Islet precursor cell (in vitro differentiated cells): ENCODE data around the gene ASPG.
"Not testable (repeated sequence)": the region's sequence is repeated elsewhere in the genome, so short reads cannot be mapped to it uniquely, and the experiment has no call there.

Experiments
- DNase-seq: peaks from one replicate; pipeline ENCODE4 v3.0.0-alpha.2; 2018

Gene ASPG

GRCh38 chr14:104150136-104151025, 64.9 kb downstream of the ASPG start:
- peak; percentile 97 for DNase-seq

DNA sequence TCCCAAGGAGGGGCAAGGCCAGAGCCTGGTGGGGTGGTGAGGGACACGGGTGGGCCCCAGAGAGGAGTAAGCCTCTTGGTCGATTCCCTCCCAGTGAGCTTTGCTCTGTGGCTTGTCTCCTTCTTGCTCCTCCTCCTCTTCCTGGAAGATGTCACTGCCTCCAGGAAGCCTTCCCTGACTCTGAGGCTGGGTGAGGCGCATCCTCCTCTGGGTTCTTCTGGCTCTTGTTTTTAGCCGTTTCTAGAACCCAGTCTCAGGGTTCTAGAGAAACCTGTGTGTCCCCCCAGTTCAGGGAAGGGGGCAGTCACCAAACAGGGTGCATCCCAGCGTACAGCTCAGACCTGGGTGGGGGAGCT, 65.5 kb downstream of the ASPG start:
- no peak for DNase-seq

GRCh38 chr14:104151566-104152245, 66.2 kb downstream of the ASPG start:
- DNase-seq = no peak

- no peak for DNase-seq
These were observed 66.7 kb downstream of the ASPG start for GRCh38 chr14:104152246-104152575.

GRCh38 chr14:104152686-104153393, 67.3 kb downstream of the ASPG start:
- no peak for DNase-seq

DNA sequence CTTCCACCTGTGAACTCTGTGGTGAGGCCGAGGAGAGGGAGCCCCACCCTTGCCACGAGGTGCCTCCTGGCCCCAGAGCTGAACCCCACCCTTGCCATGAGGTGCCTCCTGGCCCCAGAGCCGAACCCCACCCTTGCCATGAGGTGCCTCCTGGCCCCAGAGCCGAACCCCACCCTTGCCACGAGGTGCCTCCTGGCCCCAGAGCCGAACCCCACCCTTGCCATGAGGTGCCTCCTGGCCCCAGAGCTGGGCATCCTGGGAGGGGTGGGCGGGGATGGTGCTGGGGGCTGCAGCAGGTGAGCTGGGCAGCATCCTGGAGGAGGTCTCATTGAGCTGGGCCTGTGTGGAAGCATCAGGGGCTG, 67.9 kb downstream of the ASPG start:
- DNase-seq = not testable (repeated sequence)

- DNase-seq = no peak
These were observed 68.7 kb downstream of the ASPG start for GRCh38 chr14:104154246-104154645.

DNA sequence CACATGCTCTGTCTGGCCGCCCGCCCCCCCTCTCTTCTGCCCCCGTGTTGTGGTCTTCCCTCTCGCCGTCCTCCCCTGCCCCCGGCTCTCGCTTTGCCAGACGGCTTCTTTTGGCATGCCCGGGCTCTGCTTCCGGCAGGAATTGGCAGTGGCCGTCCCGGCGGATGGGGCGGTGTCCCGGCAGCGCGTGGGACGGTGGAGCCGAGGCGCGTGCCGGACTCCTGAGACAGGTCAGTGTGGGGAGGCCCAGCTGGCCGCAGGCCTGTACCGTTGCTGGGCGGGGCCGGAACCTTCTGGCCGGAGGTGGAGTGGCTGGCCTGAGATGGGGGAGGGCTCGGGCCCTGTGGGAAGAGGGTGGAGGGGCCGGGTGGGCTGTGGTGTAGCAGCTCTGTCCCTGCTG, 70.0 kb downstream of the ASPG start:
- DNase-seq = no peak

- no peak for DNase-seq
These were observed 70.6 kb downstream of the ASPG start for GRCh38 chr14:104156142-104156541.

GRCh38 chr14:104157016-104157928, 71.8 kb downstream of the ASPG start:
- DNase-seq = no peak

GRCh38 chr14:104158827-104159798, 73.6 kb downstream of the ASPG start:
- no peak for DNase-seq

GRCh38 chr14:104159990-104160389, 74.5 kb downstream of the ASPG start:
- DNase-seq = no peak

GRCh38 chr14:104161602-104162367, 76.3 kb downstream of the ASPG start:
- no peak for DNase-seq

- DNase-seq = no peak
These were observed 77.0 kb downstream of the ASPG start for GRCh38 chr14:104162495-104162894.

DNA sequence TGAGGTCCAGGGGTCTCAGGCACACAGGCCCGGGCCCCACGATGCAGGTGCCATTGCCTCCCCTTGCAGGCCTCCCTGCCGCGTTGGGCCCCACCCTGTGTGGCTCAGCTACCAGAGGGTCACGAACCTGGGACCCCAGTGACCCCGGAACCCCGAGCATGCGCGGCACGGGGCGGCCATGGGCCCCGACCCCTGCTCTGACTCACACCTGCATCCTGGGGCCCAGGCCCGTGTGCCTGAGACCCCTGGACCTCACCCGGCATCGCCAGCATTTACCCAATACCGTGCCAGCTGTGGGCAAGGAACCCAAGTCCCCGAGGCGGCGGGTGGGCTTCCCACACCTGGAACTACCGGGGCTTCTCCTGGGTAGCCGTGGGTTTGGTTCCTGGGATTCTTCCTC, 78.0 kb downstream of the ASPG start:
- DNase-seq = no peak

- no peak for DNase-seq
These were observed 78.5 kb downstream of the ASPG start for GRCh38 chr14:104164041-104164440.

GRCh38 chr14:104164512-104164911, 79.0 kb downstream of the ASPG start:
- no peak for DNase-seq
